Epithelial cell of proximal tubule (primary cell): ENCODE data around the gene ETS1. TPM values are rescaled to one million over a fixed set of nuclear protein-coding genes. Genes with fewer than 3 reads are reported as not detected.
A peak's percentile ranks its signal among the peaks of the same experiment; 100 is the strongest.

Experiments used
- DNase-seq: peaks from one replicate; pipeline ENCODE4 v3.0.0-alpha.2; 2011; ENCODE audit warnings: low read depth
- H3K4me3 ChIP-seq: 2 replicates; pipeline ENCODE4 v1.5.1; 2011; ENCODE audit warnings: low read depth, mild to moderate bottlenecking, low read length
- total RNA-seq: library from RNA; depleted of rRNA; stranded (reverse); fragments of >200 nt; gene quantifications from 2 replicates; pipeline ENCODE4 v1.2.3, GENCODE V29; 2015
- TF ChIP-seq, protein P1 (sequence below): conservative IDR thresholded peaks from 2 replicates; pipeline ENCODE4 v1.5.1; 2012; ENCODE audit warnings: low read depth, mild to moderate bottlenecking, low read length

Gene ETS1
- total RNA-seq, 1 donor from 2014 or later = 76.5 TPM

DNA sequence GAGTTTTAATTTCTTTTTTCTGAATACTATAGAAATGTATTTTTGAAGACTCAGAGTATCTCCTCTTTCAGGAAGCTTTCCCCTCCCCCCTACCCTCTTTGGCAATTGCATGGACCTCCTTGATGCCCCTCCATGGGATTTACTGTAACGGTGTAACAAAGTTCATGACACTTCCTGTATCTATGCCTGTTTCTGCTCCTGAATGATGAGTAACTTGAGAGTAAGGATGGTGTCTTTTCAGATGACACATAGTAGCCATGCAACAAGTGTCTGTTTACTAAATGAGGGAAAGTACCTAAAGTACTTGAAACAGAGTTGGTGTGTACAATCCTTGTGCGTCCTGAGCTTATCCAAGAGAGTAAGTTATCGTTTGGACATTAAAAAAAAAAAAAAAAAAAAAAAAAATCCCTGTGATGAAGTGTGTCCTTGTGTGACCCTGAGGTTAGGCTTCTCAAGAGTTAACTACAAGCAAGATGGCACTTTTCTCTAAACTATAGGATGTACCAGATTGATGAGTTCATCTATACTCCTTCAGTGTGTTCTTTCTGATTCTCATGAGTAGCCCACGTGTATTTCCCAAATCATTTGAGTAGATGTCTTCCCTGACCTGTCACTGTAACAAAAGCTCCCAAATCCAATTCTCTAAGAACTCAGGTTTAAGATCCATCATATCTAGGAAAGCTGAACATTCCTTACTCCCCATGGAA, 7.4 kb downstream of the ETS1 start:
- H3K4me3 ChIP-seq = no peak overlapping the region
- TF ChIP-seq, protein P1, sequence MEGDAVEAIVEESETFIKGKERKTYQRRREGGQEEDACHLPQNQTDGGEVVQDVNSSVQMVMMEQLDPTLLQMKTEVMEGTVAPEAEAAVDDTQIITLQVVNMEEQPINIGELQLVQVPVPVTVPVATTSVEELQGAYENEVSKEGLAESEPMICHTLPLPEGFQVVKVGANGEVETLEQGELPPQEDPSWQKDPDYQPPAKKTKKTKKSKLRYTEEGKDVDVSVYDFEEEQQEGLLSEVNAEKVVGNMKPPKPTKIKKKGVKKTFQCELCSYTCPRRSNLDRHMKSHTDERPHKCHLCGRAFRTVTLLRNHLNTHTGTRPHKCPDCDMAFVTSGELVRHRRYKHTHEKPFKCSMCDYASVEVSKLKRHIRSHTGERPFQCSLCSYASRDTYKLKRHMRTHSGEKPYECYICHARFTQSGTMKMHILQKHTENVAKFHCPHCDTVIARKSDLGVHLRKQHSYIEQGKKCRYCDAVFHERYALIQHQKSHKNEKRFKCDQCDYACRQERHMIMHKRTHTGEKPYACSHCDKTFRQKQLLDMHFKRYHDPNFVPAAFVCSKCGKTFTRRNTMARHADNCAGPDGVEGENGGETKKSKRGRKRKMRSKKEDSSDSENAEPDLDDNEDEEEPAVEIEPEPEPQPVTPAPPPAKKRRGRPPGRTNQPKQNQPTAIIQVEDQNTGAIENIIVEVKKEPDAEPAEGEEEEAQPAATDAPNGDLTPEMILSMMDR = no peak
- peak; percentile 46 for DNase-seq

DNA sequence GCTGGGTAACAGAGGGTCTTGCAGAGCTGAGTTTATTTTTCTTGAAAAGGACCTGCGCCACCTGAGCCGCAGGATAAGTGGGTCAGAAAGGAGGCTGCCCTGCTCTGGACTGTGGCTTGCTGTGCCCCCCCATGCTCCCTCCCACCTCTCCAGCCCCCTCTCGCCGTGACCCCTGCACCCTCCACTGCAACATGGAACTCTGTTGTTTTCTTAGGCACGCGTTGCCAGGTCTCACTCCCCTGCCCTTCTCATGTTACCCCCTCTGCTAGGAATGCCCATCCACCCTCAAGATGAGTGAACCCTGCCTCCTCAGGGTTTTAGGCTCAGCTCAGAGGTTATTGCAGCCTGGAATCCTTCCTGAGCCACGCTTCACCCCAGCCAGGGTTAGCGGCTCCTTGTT, 10.8 kb downstream of the ETS1 start:
- TF ChIP-seq, protein P1 = no peak
- H3K4me3 ChIP-seq = no peak overlapping the region
- DNase-seq = no peak

DNA sequence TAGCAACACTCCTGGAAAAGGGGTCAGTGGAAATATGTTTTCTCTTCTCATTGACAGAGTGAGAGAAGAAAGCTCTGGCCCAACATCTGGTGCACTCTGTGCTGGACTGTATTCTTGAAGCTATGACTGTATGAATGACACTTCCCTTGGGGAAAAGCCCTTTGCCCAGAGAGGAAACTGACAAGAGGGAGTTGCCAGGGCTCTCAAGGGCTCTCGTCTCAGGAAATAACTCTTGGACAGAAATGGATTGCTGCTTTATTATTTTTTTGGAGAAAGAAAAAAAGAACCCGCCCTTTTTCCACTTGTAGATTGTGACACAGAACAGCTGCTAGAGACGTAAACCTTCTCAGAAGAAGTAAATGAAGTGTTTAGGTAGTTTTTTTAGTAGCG, 11.4 kb downstream of the ETS1 start:
- DNase-seq = no peak
- no peak overlapping the region for H3K4me3 ChIP-seq
- TF ChIP-seq, protein P1 = no peak

DNA sequence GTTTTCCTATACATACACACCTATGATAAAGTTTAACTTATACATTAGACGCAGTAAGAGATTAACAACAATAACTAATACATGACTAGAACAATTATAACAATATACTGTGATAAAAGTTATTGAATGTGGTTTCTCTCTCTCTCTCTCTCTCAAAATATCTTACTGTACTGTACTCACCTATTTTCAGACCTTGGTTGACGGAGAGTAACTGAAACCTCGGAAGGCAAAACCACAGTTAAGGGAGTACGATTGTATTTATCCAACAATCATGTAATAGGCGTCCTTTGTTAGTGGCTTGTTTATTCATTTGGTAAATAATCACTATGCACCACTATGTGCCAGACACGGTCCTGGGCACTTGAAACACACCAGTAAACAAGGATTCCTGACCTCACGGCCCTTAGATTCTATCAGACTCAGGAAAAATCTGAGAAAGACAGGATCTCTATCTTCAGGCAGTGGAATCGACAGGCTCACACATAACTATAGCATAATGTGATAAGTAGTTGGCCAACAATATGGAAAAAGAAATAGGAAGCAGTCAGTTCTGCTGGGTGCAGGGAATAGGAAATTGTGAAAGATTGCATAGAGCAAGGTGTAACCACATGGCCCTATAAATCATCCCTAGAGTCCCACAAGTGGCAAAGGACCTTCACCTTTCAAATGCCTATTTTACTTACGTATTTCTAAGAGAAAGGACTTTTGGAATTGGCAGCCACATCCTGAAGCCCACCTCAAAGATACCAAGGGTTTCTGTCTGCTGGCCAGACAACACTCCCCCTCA, 12.0 kb downstream of the ETS1 start:
- H3K4me3 ChIP-seq = no peak overlapping the region
- DNase-seq = no peak
- TF ChIP-seq, protein P1 = no peak

DNA sequence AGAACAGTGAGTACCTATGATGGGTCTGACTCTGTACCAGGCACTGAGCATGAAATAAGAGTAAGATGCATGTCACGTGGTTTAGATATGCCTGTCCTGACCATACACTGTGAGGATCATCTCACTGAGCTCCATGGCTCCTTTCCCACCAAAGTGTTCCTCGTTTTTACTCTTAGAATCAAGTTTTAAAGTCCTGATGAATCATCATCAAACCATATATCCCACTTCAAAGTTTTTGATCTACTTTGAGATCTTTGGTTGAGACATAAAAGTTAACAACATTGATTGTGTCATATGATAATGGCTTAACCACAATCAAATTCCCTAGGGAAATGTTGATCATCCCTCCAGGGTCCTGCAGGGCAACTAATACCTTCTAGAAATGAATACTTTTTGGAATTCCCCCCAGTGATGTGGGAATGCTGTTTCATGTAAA, 12.8 kb downstream of the ETS1 start:
- TF ChIP-seq, protein P1 = no peak
- H3K4me3 ChIP-seq = no peak overlapping the region
- DNase-seq = no peak

DNA sequence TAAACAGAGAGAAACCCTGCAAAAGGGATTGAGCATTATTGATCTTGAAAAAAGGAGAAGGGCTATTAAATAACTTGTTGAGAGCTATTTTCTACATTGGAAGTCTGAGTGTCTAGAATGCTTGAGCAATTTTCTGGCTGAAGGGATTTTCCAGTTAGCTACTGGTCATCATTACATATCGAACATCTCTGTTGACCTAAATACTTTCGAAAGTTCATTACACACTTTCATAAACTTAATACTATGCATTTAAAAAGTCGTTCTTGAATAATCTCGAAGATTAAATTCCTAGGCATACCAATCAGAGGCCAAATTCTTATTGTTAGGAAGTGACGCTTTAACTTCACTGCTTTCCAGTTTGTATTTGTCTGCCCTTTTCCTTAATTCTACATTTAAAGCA, 13.7 kb downstream of the ETS1 start:
- TF ChIP-seq, protein P1 = no peak
- H3K4me3 ChIP-seq = no peak overlapping the region
- DNase-seq = no peak

DNA sequence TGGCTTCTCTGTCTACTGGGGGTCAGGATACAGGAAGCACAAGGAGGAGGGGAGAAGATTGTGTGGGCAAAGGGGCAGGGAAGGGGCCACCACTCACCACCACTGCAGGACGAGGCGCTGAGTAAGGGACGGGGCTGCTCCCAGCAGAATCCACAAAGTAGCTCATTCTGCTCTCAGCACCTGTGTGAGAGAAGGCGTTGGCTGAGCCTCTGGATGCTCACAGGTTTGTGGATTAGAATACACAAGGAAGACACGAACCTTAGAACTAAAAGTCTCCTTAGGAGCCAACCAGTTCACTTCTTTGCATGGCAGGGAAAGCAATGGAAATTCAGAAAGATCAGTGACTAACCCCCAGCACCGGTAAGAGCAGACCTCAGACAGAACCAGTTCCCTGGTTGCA, 14.4 kb downstream of the ETS1 start:
- no peak for DNase-seq
- TF ChIP-seq, protein P1 = no peak
- no peak overlapping the region for H3K4me3 ChIP-seq
